ENCODE data around the gene RAB7B.

RAB7B gene

DNA sequence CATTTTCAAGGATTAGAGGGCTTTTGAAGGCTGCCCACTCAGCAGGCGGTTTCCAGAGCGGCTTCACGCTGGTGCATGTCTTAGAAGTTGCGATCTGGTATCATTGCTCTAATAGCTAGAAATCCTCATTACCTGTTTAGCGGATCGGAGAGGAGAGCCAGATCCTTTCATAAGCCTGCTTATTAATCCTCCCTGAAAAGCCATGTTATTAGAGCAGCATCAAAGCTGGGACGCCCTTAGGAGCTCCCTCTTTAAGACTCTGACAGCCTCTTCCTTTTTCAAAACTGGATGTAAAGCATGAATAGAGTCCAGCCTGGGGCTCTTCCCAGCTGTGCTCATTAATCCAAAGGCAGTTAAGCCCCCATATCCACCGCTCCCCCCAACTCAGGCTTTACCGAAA is 34.4 kb upstream of the RAB7B start:
- Histone ChIP-seq H3K27me3 (ENCODE audit: control insufficient read depth, insufficient read depth, low read length) (no peaks in the 10 kb centered on the region), H3K4me1 (no peaks in the 10 kb centered on the region), H2AFZ (no peak overlapping the region), H3K9me3 (ENCODE audit: control insufficient read depth, low read length) (no peaks in the 10 kb centered on the region), H3K27ac (no peak overlapping the region), H3K4me2 (ENCODE audit: low read length) (no peak overlapping the region), H3K4me3 (ENCODE audit: low read depth, low read length) (no peak overlapping the region), H3K79me2 (no peaks in the 10 kb centered on the region), H3K36me3 (ENCODE audit: control insufficient read depth, insufficient read depth, low read length) (no peaks in the 10 kb centered on the region), H3K9ac (no peak overlapping the region)
- TF ChIP-seq, protein P1, sequence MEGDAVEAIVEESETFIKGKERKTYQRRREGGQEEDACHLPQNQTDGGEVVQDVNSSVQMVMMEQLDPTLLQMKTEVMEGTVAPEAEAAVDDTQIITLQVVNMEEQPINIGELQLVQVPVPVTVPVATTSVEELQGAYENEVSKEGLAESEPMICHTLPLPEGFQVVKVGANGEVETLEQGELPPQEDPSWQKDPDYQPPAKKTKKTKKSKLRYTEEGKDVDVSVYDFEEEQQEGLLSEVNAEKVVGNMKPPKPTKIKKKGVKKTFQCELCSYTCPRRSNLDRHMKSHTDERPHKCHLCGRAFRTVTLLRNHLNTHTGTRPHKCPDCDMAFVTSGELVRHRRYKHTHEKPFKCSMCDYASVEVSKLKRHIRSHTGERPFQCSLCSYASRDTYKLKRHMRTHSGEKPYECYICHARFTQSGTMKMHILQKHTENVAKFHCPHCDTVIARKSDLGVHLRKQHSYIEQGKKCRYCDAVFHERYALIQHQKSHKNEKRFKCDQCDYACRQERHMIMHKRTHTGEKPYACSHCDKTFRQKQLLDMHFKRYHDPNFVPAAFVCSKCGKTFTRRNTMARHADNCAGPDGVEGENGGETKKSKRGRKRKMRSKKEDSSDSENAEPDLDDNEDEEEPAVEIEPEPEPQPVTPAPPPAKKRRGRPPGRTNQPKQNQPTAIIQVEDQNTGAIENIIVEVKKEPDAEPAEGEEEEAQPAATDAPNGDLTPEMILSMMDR (IDR thresholded peaks at IDR 0.05): no peak

DNA sequence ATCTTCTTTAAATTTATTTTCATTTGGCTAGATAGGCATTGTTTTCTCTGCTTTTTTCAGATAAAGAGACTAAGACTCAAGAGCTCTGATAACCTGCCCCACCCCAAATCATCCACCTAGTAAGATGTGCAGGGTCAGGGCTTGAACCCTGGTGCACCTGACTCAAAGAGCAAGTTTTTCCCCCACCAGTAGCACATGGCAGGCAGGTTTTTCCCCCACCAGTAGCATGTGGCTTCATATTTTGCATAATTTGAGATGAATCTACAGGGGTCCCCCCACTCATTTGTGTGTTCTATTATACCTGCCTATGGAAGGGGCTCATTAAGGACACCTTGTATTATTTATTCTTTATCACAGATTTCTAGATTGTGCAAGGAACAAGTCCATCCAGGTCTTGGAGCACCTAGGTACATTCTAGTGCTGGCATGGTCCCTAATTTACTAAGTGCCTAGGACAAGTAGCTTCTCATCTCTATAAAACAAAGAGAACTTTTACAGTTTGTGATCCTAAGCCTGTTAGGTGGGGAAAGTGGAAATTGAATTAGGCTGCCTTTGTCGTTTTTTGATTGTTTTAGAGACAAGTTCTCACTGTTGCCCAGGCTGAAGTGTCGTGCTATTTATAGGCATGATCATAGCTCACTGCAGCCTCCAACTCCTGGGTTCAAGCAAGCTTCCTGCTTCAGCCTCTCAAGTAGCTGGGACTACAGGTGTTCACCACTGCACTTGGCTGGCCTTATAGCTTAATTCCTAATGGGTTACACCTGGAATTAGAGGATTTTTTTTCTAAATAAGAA is 33.7 kb upstream of the RAB7B start:
- H3K9ac ChIP-seq: no peak overlapping the region
- H3K79me2 ChIP-seq: no peaks in the 10 kb centered on the region
- no peaks in the 10 kb centered on the region for H3K9me3 ChIP-seq (ENCODE audit: control insufficient read depth, low read length)
- no peak overlapping the region for H2AFZ ChIP-seq
- H3K27ac ChIP-seq: no peak overlapping the region
- H3K4me3 ChIP-seq (ENCODE audit: low read depth, low read length): no peak overlapping the region
- no peaks in the 10 kb centered on the region for H3K36me3 ChIP-seq (ENCODE audit: control insufficient read depth, insufficient read depth, low read length)
- H3K27me3 ChIP-seq (ENCODE audit: control insufficient read depth, insufficient read depth, low read length): no peaks in the 10 kb centered on the region
- H3K4me2 ChIP-seq (ENCODE audit: low read length): no peak overlapping the region
- no peaks in the 10 kb centered on the region for H3K4me1 ChIP-seq
- TF ChIP-seq, protein P1 (IDR thresholded peaks at IDR 0.05): no peak

GRCh38 chr1:206035027-206035426 is 31.8 kb upstream of the RAB7B start:
- TF ChIP-seq, protein P1 (IDR thresholded peaks at IDR 0.05): no peak
- no peak overlapping the region for H3K9ac ChIP-seq
- no peaks in the 10 kb centered on the region for H3K27me3 ChIP-seq (ENCODE audit: control insufficient read depth, insufficient read depth, low read length)

GRCh38 chr1:206032380-206033140 is 29.4 kb upstream of the RAB7B start:
- Histone ChIP-seq H3K9ac (no peak overlapping the region), H3K79me2 (no peaks in the 10 kb centered on the region), H3K4me1 (peaks cover 2% of the 10 kb centered on the region), H3K4me3 (ENCODE audit: low read depth, low read length) (no peak overlapping the region), H3K4me2 (ENCODE audit: low read length) (no peak overlapping the region), H3K36me3 (ENCODE audit: control insufficient read depth, insufficient read depth, low read length) (no peaks in the 10 kb centered on the region), H3K9me3 (ENCODE audit: control insufficient read depth, low read length) (no peaks in the 10 kb centered on the region), H2AFZ (no peak overlapping the region), H3K27me3 (ENCODE audit: control insufficient read depth, insufficient read depth, low read length) (no peaks in the 10 kb centered on the region), H3K27ac (no peak overlapping the region)
- TF ChIP-seq, protein P1 (IDR thresholded peaks at IDR 0.05): no peak

More at GRCh38 chr1:206035027-206035426, 31.8 kb upstream of the RAB7B start:
- Histone ChIP-seq H3K4me3 (ENCODE audit: low read depth, low read length) (no peak overlapping the region), H3K9me3 (ENCODE audit: control insufficient read depth, low read length) (no peaks in the 10 kb centered on the region), H3K27ac (no peak overlapping the region), H2AFZ (no peak overlapping the region), H3K4me1 (peaks cover under 1% of the 10 kb centered on the region), H3K36me3 (ENCODE audit: control insufficient read depth, insufficient read depth, low read length) (no peaks in the 10 kb centered on the region), H3K4me2 (ENCODE audit: low read length) (no peak overlapping the region), H3K79me2 (no peaks in the 10 kb centered on the region)
